GM23338 (cell line): ENCODE measurements around the gene WDR73. TPM values are rescaled to one million over a fixed set of nuclear protein-coding genes. Genes with fewer than 3 reads are reported as not detected.
A peak's percentile ranks its signal among the peaks of the same experiment; 100 is the strongest.

Experiments
- ATAC-seq: fragments of 200-7000 bp; cut with Tn5 transposase; 3 replicates; pipeline ENCODE4 v1.9.1; 2020
- DNase-seq: peaks from one replicate; pipeline ENCODE4 v3.0.0-alpha.2; 2015; ENCODE audit warnings: low spot score
- H2AFZ ChIP-seq: fragments of 200-600 bp; sonication (generic); 2 replicates; pipeline ENCODE4 v1.8.0; 2016; ENCODE audit warnings: antibody characterized with exemption, mild to moderate bottlenecking, moderate library complexity
- H3F3A ChIP-seq: fragments of 200-600 bp; sonication (generic); replicated peaks from 2 replicates; pipeline ENCODE4 v1.8.0; 2017; ENCODE audit warnings: antibody characterized with exemption, mixed run types, low read depth
- H3K27ac ChIP-seq: fragments of 200-600 bp; sonication (generic); 2 replicates; pipeline ENCODE4 v1.6.1; 2016; ENCODE audit warnings: low read depth
- H3K27me3 ChIP-seq: fragments of 200-600 bp; sonication (generic); 2 replicates; pipeline ENCODE4 v1.8.0; 2016; ENCODE audit warnings: mild to moderate bottlenecking, mixed run types, moderate library complexity; ENCODE audit not compliant: insufficient read depth
- H3K36me3 ChIP-seq: fragments of 200-600 bp; sonication (generic); 2 replicates; pipeline ENCODE4 v1.8.0; 2016; ENCODE audit warnings: mild to moderate bottlenecking; ENCODE audit not compliant: insufficient read depth
- H3K4me1 ChIP-seq: fragments of 200-600 bp; sonication (generic); 2 replicates; pipeline ENCODE4 v1.8.0; 2016; ENCODE audit warnings: mild to moderate bottlenecking, moderate library complexity; ENCODE audit not compliant: insufficient read depth
- H3K4me2 ChIP-seq: fragments of 200-600 bp; sonication (generic); 2 replicates; pipeline ENCODE4 v1.7.1; 2017; ENCODE audit warnings: mixed run types
- H3K4me3 ChIP-seq: fragments of 200-600 bp; sonication (generic); 2 replicates; pipeline ENCODE4 v1.6.1; 2016; ENCODE audit warnings: mixed run types
- H3K79me2 ChIP-seq: fragments of 200-600 bp; sonication (generic); replicated peaks from 2 replicates; pipeline ENCODE4 v1.8.0; 2017; ENCODE audit warnings: mild to moderate bottlenecking; ENCODE audit not compliant: insufficient read depth
- H3K9me2 ChIP-seq: fragments of 200-600 bp; sonication (generic); 2 replicates; pipeline ENCODE4 v1.8.0; 2017; ENCODE audit not compliant: insufficient read depth
- H4K20me1 ChIP-seq: fragments of 200-600 bp; sonication (generic); replicated peaks from 2 replicates; pipeline ENCODE4 v1.8.0; 2017; ENCODE audit warnings: mild to moderate bottlenecking; ENCODE audit not compliant: insufficient read depth
- H3K27ac Mint-ChIP-seq: 2 replicates; pipeline ENCODE4 v1.8.0; 2020; ENCODE audit warnings: inconsistent platforms, mild to moderate bottlenecking, moderate library complexity, mixed read lengths
- H3K27me3 Mint-ChIP-seq: 3 replicates; pipeline ENCODE4 v1.8.0; 2022; ENCODE audit warnings: low read depth, mild to moderate bottlenecking, moderate library complexity, mixed read lengths, inconsistent platforms; ENCODE audit not compliant: insufficient read depth, poor library complexity
- H3K36me3 Mint-ChIP-seq: 3 replicates; pipeline ENCODE4 v1.8.0; 2021; ENCODE audit warnings: low read depth, mild to moderate bottlenecking, inconsistent platforms, moderate library complexity, mixed read lengths
- H3K4me1 Mint-ChIP-seq: 3 replicates; pipeline ENCODE4 v1.8.0; 2020; ENCODE audit warnings: mild to moderate bottlenecking, inconsistent platforms, mixed read lengths
- H3K4me3 Mint-ChIP-seq: 3 replicates; pipeline ENCODE4 v1.8.0; 2021; ENCODE audit warnings: moderate library complexity, mild to moderate bottlenecking, inconsistent platforms, mixed read lengths
- H3K9me3 Mint-ChIP-seq: 3 replicates; pipeline ENCODE4 v1.8.0; 2020; ENCODE audit warnings: moderate library complexity, mild to moderate bottlenecking, inconsistent platforms, mixed read lengths
- CREB1 ChIP-seq: fragments of 250-450 bp; sonication (Bioruptor Pico); IDR thresholded peaks from 2 replicates; pipeline ENCODE4 v1.5.0; 2020; ENCODE audit warnings: low read depth, mild to moderate bottlenecking, moderate library complexity
- CTCF ChIP-seq, 2 experiments: fragments of 200-600 bp in 1 of 2; sonication (generic) in 1 of 2; conservative IDR thresholded peaks; 2 replicates each; pipeline versions ENCODE4 v1.5.1 to v1.6.1; 2016 to 2017; ENCODE audit warnings: antibody characterized with exemption in 2 of 2, low read depth in 2 of 2, mild to moderate bottlenecking in 2 of 2, moderate library complexity in 1 of 2
- ETS1 ChIP-seq: IDR thresholded peaks from 2 replicates; pipeline ENCODE4 v1.6.1; 2016; ENCODE audit warnings: antibody characterized with exemption
- EZH2phosphoT487 ChIP-seq: fragments of 200-600 bp; sonication (generic); IDR thresholded peaks from one replicate; pipeline ENCODE4 v1.8.1; 2018; ENCODE audit warnings: antibody characterized with exemption; ENCODE audit not compliant: unreplicated experiment
- JUNB ChIP-seq: IDR thresholded peaks from one replicate; pipeline ENCODE4 v1.6.1; 2016; ENCODE audit warnings: antibody characterized with exemption; ENCODE audit not compliant: unreplicated experiment
- NANOG ChIP-seq: IDR thresholded peaks from 2 replicates; pipeline ENCODE4 v1.6.1; 2016; ENCODE audit warnings: antibody characterized with exemption, borderline replicate concordance
- POLR2AphosphoS5 ChIP-seq: IDR thresholded peaks from 2 replicates; pipeline ENCODE4 v1.6.1; 2016; ENCODE audit warnings: antibody characterized with exemption, low read depth
- STAT1 ChIP-seq: IDR thresholded peaks from one replicate; pipeline ENCODE4 v1.6.1; 2016; ENCODE audit warnings: antibody characterized with exemption; ENCODE audit not compliant: unreplicated experiment
- ZNF114 ChIP-seq: fragments of 250-450 bp; sonication (Bioruptor Pico); IDR thresholded peaks from 2 replicates; pipeline ENCODE4 v1.5.0; 2020; ENCODE audit warnings: mild to moderate bottlenecking, moderate library complexity
- ZNF331 ChIP-seq: fragments of 250-450 bp; sonication (Bioruptor Pico); IDR thresholded peaks from 2 replicates; pipeline ENCODE4 v1.5.0; 2020; ENCODE audit warnings: low read depth, mild to moderate bottlenecking, moderate library complexity
- ZNF462 ChIP-seq: fragments of 250-450 bp; sonication (Bioruptor Pico); IDR thresholded peaks from 2 replicates; pipeline ENCODE4 v1.5.0; 2020; ENCODE audit warnings: mild to moderate bottlenecking, moderate library complexity
- polyA plus RNA-seq: library from polyadenylated mRNA; unstranded; fragments of >200 nt; fragmentation: Nextera tagmentation; extraction: Ambion mirVana; gene quantifications from 2 replicates; pipeline ENCODE4 v1.2.1, GENCODE V29; 2016
- total RNA-seq: library from RNA; depleted of rRNA; stranded (reverse); fragments of >200 nt; shearing (Covaris generic); gene quantifications from 2 replicates; pipeline ENCODE4 v1.2.3, GENCODE V29; 2014

Gene WDR73
- total and polyA plus RNA-seq, 2 experiments from 2014 or later: 14.8 to 25.2 TPM

GRCh38 chr15:84598993-84599392 is 55.1 kb downstream of the WDR73 start:
- H3K4me2 ChIP-seq: no peak overlapping the region
- peaks cover 20% of the 10 kb centered on the region for H3K79me2 ChIP-seq
- H3K4me1 ChIP-seq: peaks cover 26% of the 10 kb centered on the region
- TF ChIP-seq ZNF331: no peak
- peak; percentile 94 to 98 for TF ChIP-seq CTCF (conservative IDR thresholded peaks at IDR 0.05; ENCODE audit: low read depth in 2 of 2)
- H3K27ac Mint-ChIP-seq: no peak overlapping the region
- H3K27me3 ChIP-seq: no peaks in the 10 kb centered on the region
- peaks cover 15% of the 10 kb centered on the region for H3F3A ChIP-seq
- DNase-seq (peak; percentile 83), ATAC-seq (peak; percentile 13)
- H3K4me1 Mint-ChIP-seq: peaks cover 53% of the 10 kb centered on the region
- H2AFZ ChIP-seq: no peak overlapping the region
- peaks cover 19% of the 10 kb centered on the region for H3K9me3 Mint-ChIP-seq
- no peak overlapping the region for H3K4me3 ChIP-seq
- no peak overlapping the region for H3K4me3 Mint-ChIP-seq
- H3K27me3 Mint-ChIP-seq: peaks cover 47% of the 10 kb centered on the region
- H3K9me2 ChIP-seq: no peaks in the 10 kb centered on the region
- no peak overlapping the region for H3K27ac ChIP-seq
- H4K20me1 ChIP-seq: no peaks in the 10 kb centered on the region
- H3K36me3 ChIP-seq: peaks cover 1% of the 10 kb centered on the region; the same call in 1 of the 2 replicates
- H3K36me3 Mint-ChIP-seq: peaks cover 27% of the 10 kb centered on the region

GRCh38 chr15:84598250-84598649 is 55.8 kb downstream of the WDR73 start:
- ATAC-seq: no peak
- TF ChIP-seq EZH2phosphoT487 (no peak), NANOG (no peak), STAT1 (no peak), JUNB (no peak), CREB1 (CRISPR knock-in tag) (no peak), ZNF462 (CRISPR knock-in tag) (no peak), ZNF114 (no peak), ETS1 (no peak), ZNF331 (no peak), POLR2AphosphoS5 (no peak)

More at GRCh38 chr15:84598250-84598649, 55.8 kb downstream of the WDR73 start:
- Histone ChIP-seq H3K4me3 (no peak overlapping the region), H2AFZ (peak overlapping the region; percentile 2; the same call in 1 of the 2 replicates), H3K27me3 (no peaks in the 10 kb centered on the region), H3K36me3 (no peaks in the 10 kb centered on the region), H3K79me2 (peaks cover 17% of the 10 kb centered on the region), H3K4me1 (peaks cover 23% of the 10 kb centered on the region), H3K4me2 (no peak overlapping the region), H3K27ac (no peak overlapping the region; the same call in 1 of the 2 replicates), H4K20me1 (no peaks in the 10 kb centered on the region), H3F3A (peaks cover 14% of the 10 kb centered on the region), H3K9me2 (no peaks in the 10 kb centered on the region)
- DNase-seq: peak; percentile 44
- peaks cover 24% of the 10 kb centered on the region for H3K9me3 Mint-ChIP-seq
- peaks cover 42% of the 10 kb centered on the region for H3K27me3 Mint-ChIP-seq
- peaks cover 27% of the 10 kb centered on the region for H3K36me3 Mint-ChIP-seq
- H3K27ac Mint-ChIP-seq: no peak overlapping the region
- H3K4me1 Mint-ChIP-seq: peaks cover 47% of the 10 kb centered on the region
- no peak overlapping the region for H3K4me3 Mint-ChIP-seq
